DND-41 (cell line): Measurements from ENCODE around the gene AKT1S1.

Experiments used
- ATAC-seq: fragments of 200-7000 bp; cut with Tn5 transposase; 3 replicates; pipeline ENCODE4 v1.9.1; 2021; ENCODE audit warnings: low read depth; ENCODE audit not compliant: insufficient read depth
- DNase-seq: peaks from one replicate; pipeline ENCODE4 v3.0.0-alpha.2; 2020
- H2AFZ ChIP-seq: 2 replicates; pipeline ENCODE4 v1.6.0; 2012; ENCODE audit warnings: low read depth, low read length
- H3K27ac ChIP-seq: 2 replicates; pipeline ENCODE4 v1.5.1; 2012; ENCODE audit warnings: low read length, inconsistent platforms
- H3K27me3 ChIP-seq: fragments of 200-600 bp; sonication (generic); 2 replicates; pipeline ENCODE4 v1.6.0; 2012; ENCODE audit warnings: low read length, mild to moderate bottlenecking, inconsistent platforms; ENCODE audit not compliant: insufficient read depth, poor library complexity
- H3K36me3 ChIP-seq: 2 replicates; pipeline ENCODE4 v1.5.1; 2012; ENCODE audit warnings: low read length, inconsistent platforms; ENCODE audit not compliant: insufficient read depth
- H3K4me1 ChIP-seq: 2 replicates; pipeline ENCODE4 v1.5.1; 2012; ENCODE audit warnings: mild to moderate bottlenecking, low read length; ENCODE audit not compliant: insufficient read depth
- H3K4me2 ChIP-seq: 2 replicates; pipeline ENCODE4 v1.6.0; 2012; ENCODE audit warnings: mild to moderate bottlenecking, moderate library complexity, low read length, inconsistent platforms; ENCODE audit not compliant: insufficient read depth
- H3K4me3 ChIP-seq, 2 experiments: fragments of 200-600 bp in 1 of 2; shearing (Covaris generic) in 1 of 2; 2 replicates each; pipeline ENCODE4 v1.5.1; 2012 to 2016; ENCODE audit warnings: inconsistent platforms in 2 of 2, low read length in 2 of 2, mild to moderate bottlenecking in 2 of 2, low read depth in 1 of 2, moderate library complexity in 1 of 2
- H3K79me2 ChIP-seq: 2 replicates; pipeline ENCODE4 v1.6.0; 2012; ENCODE audit warnings: low read length, inconsistent platforms; ENCODE audit not compliant: insufficient read depth
- H3K9ac ChIP-seq: 2 replicates; pipeline ENCODE4 v1.6.0; 2012; ENCODE audit warnings: low read depth, mild to moderate bottlenecking, inconsistent platforms, low read length, moderate library complexity
- H3K9me3 ChIP-seq: 2 replicates; pipeline ENCODE4 v1.5.1; 2012; ENCODE audit warnings: low read length, moderate library complexity, mild to moderate bottlenecking, inconsistent platforms; ENCODE audit not compliant: insufficient read depth, severe bottlenecking
- H4K20me1 ChIP-seq: 2 replicates; pipeline ENCODE4 v1.6.0; 2012; ENCODE audit warnings: low read length; ENCODE audit not compliant: insufficient read depth
- EZH2 ChIP-seq: IDR thresholded peaks from 3 replicates; pipeline ENCODE4 v1.6.1; 2012; ENCODE audit warnings: borderline replicate concordance, low read depth, mild to moderate bottlenecking, moderate library complexity, low read length, inconsistent platforms; ENCODE audit not compliant: severe bottlenecking
- TF ChIP-seq, protein P1 (sequence below): IDR thresholded peaks from 2 replicates; pipeline ENCODE4 v1.5.1; 2012; ENCODE audit warnings: borderline replicate concordance, low read length, moderate library complexity, mild to moderate bottlenecking; ENCODE audit not compliant: poor library complexity, severe bottlenecking; ENCODE audit errors: extremely low read depth

Gene AKT1S1

DNA sequence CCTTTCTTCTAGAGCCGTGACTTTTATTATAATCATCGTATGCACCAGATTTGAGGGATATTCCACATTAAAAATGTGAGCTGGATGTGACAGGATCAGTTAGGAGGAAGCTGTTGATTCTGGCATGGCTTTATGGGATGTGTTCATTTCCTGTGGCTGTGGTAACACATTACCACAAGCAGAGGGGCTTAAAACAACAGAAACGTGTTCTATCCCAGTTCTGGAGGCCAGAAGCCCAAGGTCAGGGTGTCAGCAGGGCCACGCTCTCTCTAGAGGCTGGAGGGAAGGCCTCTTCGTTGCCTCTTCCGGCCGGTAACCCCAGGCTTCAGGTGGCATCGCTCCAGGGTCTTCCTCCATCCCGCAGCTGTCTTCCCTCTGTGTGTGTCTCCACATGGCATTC is 44.6 kb downstream of the AKT1S1 start:
- DNase-seq (no peak), ATAC-seq (peak; percentile 70)
- H3K4me3 ChIP-seq = no peak overlapping the region
- H3K9me3 ChIP-seq = no peaks in the 10 kb centered on the region
- no peak overlapping the region for H2AFZ ChIP-seq
- peaks cover 3% of the 10 kb centered on the region; the same call in 1 of the 2 replicates for H3K4me1 ChIP-seq
- peaks cover 2% of the 10 kb centered on the region for H3K79me2 ChIP-seq
- peaks cover 89% of the 10 kb centered on the region for H3K36me3 ChIP-seq
- no peaks in the 10 kb centered on the region for H3K27me3 ChIP-seq
- H3K27ac ChIP-seq = peak overlapping the region; percentile 50; the same call in 1 of the 2 replicates
- TF ChIP-seq, protein P1, sequence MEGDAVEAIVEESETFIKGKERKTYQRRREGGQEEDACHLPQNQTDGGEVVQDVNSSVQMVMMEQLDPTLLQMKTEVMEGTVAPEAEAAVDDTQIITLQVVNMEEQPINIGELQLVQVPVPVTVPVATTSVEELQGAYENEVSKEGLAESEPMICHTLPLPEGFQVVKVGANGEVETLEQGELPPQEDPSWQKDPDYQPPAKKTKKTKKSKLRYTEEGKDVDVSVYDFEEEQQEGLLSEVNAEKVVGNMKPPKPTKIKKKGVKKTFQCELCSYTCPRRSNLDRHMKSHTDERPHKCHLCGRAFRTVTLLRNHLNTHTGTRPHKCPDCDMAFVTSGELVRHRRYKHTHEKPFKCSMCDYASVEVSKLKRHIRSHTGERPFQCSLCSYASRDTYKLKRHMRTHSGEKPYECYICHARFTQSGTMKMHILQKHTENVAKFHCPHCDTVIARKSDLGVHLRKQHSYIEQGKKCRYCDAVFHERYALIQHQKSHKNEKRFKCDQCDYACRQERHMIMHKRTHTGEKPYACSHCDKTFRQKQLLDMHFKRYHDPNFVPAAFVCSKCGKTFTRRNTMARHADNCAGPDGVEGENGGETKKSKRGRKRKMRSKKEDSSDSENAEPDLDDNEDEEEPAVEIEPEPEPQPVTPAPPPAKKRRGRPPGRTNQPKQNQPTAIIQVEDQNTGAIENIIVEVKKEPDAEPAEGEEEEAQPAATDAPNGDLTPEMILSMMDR = no peak
- TF ChIP-seq EZH2 = no peak
- no peak overlapping the region for H3K9ac ChIP-seq
- no peak overlapping the region for H3K4me2 ChIP-seq
- peaks cover 10% of the 10 kb centered on the region; the same call in 1 of the 2 replicates for H4K20me1 ChIP-seq

- Histone ChIP-seq H3K9ac (no peak overlapping the region), H3K4me2 (no peak overlapping the region), H3K4me1 (peaks cover 3% of the 10 kb centered on the region; the same call in 1 of the 2 replicates)
These were observed 45.6 kb downstream of the AKT1S1 start for GRCh38 chr19:49831592-49831991.

GRCh38 chr19:49830766-49831165 is 46.4 kb downstream of the AKT1S1 start:
- Histone ChIP-seq H4K20me1 (peaks cover 20% of the 10 kb centered on the region), H3K4me3 (no peak overlapping the region), H3K79me2 (peaks cover 19% of the 10 kb centered on the region), H3K9me3 (no peaks in the 10 kb centered on the region), H3K27me3 (no peaks in the 10 kb centered on the region), H3K4me2 (no peak overlapping the region), H3K27ac (no peak overlapping the region), H3K4me1 (peaks cover 3% of the 10 kb centered on the region; the same call in 1 of the 2 replicates), H3K36me3 (peaks cover 85% of the 10 kb centered on the region), H2AFZ (no peak overlapping the region), H3K9ac (no peak overlapping the region)
- DNase-seq = no peak
- TF ChIP-seq, protein P1 = no peak
- no peak for TF ChIP-seq EZH2
- no peak for ATAC-seq

More at GRCh38 chr19:49831592-49831991, 45.6 kb downstream of the AKT1S1 start:
- Histone ChIP-seq H4K20me1 (peaks cover 15% of the 10 kb centered on the region), H3K9me3 (no peaks in the 10 kb centered on the region), H3K27ac (no peak overlapping the region), H3K4me3 (no peak overlapping the region), H3K79me2 (peaks cover 11% of the 10 kb centered on the region), H3K36me3 (peaks cover 89% of the 10 kb centered on the region), H3K27me3 (no peaks in the 10 kb centered on the region), H2AFZ (no peak overlapping the region)
- ATAC-seq (no peak), DNase-seq (no peak)
- no peak for TF ChIP-seq EZH2
- TF ChIP-seq, protein P1 = no peak
